ENCODE measurements around the gene PLPP4. TPM values are rescaled to one million over a fixed set of nuclear protein-coding genes. Genes with fewer than 3 reads are reported as not detected.

Gene PLPP4
- 15.5 and 17.1 TPM in 2 replicates for total RNA-seq
- polyA plus RNA-seq, result 33.0 and 36.4 TPM in 2 replicates
- polyA plus RNA-seq (2011; cell fraction: cytosol; rRNA removed), result 30.4 and 32.4 TPM in 2 replicates
- 34.5 and 41.4 TPM in 2 replicates for polyA plus RNA-seq (2011; cell fraction: nucleus; rRNA removed)
- 37.3 and 39.5 TPM in 2 replicates for polyA plus RNA-seq (2012)
- polyA minus RNA-seq, result 22.8 and 24.2 TPM in 2 replicates
- not detected for polyA minus RNA-seq (2011; cell fraction: cytosol; rRNA and poly(A)+ RNA removed)
- polyA minus RNA-seq (2011; cell fraction: nucleus; rRNA and poly(A)+ RNA removed), result 19.6 and 22.1 TPM in 2 replicates
- percentile 70 among the genes with signal in this experiment for Bru-seq, nascent RNA
- percentile 59 among the genes with signal in this experiment for BruChase-seq, experiment 1, labeled RNA remaining after a 6-hour chase
- BruChase-seq, experiment 2, labeled RNA remaining after a 2-hour chase, result percentile 76 among the genes with signal in this experiment
- long read RNA-seq, transcript PLPP4-202 (7 exons, 1,521 nt), result major isoform, 18 of 77 reads
- long read RNA-seq, partial matches to known transcripts, result 20 of 77 reads
- long read RNA-seq, other reads (novel, unspliced or antisense), result 39 of 77 reads

DNA sequence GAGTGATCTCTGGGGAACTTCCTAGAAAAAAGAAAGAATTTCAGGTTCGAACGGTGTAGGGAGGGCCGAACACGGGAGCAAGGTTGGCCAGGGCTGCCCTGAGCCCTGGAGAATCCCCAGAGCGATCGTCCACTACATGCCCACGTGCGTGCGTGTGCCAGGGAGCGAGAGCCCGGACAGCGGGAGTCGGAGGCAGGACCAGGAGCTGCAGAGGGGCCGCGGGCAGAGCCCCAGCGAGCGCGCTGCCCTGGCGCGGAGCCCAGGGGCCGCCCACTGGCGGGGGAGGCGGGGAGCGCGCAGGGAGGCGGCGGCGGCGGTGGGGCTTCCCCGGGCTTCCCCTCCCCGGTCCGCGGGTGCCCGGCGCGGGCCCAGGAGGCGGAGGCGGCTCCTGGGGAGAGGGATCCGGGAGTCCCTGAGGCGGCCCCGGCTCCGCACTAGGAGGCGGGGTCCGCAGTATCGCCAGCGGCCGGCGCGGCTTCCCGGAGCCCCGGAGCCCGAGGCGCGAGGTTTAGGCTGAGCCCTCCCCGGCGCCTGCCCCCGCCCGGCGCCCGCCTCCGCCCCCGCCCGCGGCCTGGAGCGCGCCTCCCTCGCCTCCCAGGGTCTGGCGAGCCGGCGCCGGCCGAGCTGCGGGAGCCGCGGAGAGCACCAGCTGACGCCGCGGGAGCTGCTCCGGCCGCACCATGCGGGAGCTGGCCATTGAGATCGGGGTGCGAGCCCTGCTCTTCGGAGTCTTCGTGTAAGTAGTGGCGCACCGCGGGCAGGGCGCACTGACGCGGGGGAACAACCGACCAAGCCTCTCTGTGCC lies at the start of gene PLPP4:
PLPP4 (plus strand) TSS at position 602 of the 805 bp plus-strand sequence; CDS start at position 681, 79 bp downstream.
- Histone ChIP-seq H3K9ac (replicated peaks; ENCODE audit: extremely low read depth, insufficient read depth, low read length) (peak within 1 kb of the TSS; percentile 83), H3K4me1 (ENCODE audit: control insufficient read depth, extremely low read depth, insufficient read depth, low read length) (peaks cover 45% of the 10 kb centered on the region), H3K4me2 (ENCODE audit: insufficient read depth, low read length) (peak within 1 kb of the TSS; percentile 53), H3K27ac (ENCODE audit: insufficient read depth, low read depth, low read length) (peak within 1 kb of the TSS; percentile 67), H3K4me3 (replicated peaks in 1 of 3; ENCODE audit: insufficient read depth in 1 of 3, low read depth in 1 of 3, low read length in 3 of 3) (peak within 1 kb of the TSS; percentile 33 to 58 (median 50)), H3K36me3 (ENCODE audit: control insufficient read depth in 2 of 2, extremely low read depth in 1 of 2, insufficient read depth in 2 of 2, low read length in 2 of 2) (no peaks in the 10 kb centered on the region), H3K79me2 (ENCODE audit: control insufficient read depth, insufficient read depth, low read length) (peaks cover 24% of the 10 kb centered on the region), H4K20me1 (replicated peaks; ENCODE audit: control insufficient read depth, extremely low read depth, insufficient read depth, low read length) (no peaks in the 10 kb centered on the region), H3K9me3 (replicated peaks; ENCODE audit: control insufficient read depth, insufficient read depth, low read length) (no peaks in the 10 kb centered on the region), H3K9me1 (replicated peaks; ENCODE audit: control insufficient read depth, extremely low read depth, insufficient read depth, low read length) (no peaks in the 10 kb centered on the region), H2AFZ (ENCODE audit: low read depth, low read length) (peak within 1 kb of the TSS; percentile 63), H3K27me3 (ENCODE audit: control insufficient read depth in 2 of 2, insufficient read depth in 2 of 2, low read length in 2 of 2) (peaks cover 0 to 3% of the 10 kb centered on the region in 2 experiments)
- FAIRE-seq (peak; percentile 35), DNase-seq (ENCODE audit: low read depth, low spot score) (peak; percentile 72)
- ChIA-PET CTCF (interaction anchor here (1.2 to 3.1 kb wide), 3 partner anchors 34 to 278 kb away, joined by 3 to 17 read pairs (median 9); no protein-coding TSS in a partner anchor), POLR2A (interaction anchor here (0.6 kb wide), 1 partner anchor 274 kb away, joined by 3 read pairs; no protein-coding TSS in a partner anchor)
- no TSS peak for BruUV-seq (replicated peaks)
- dilution Hi-C loops (cut with MboI; ENCODE audit: extremely low pct_ligation_motif_present, low sequenced_read_pairs) (no loop called here), intact Hi-C loops (cut with micrococcal nuclease) (loop anchor here (1.0 to 2.0 kb wide), 2 partner anchors 278 to 394 kb away; partner anchors contain the start of gene WDR11)
- TF ChIP-seq POLR2AphosphoS5 (IDR thresholded peaks at IDR 0.05; ENCODE audit: insufficient read depth, low read depth, low read length) (peak; percentile 28), FOS (IDR thresholded peaks at IDR 0.05; ENCODE audit: borderline replicate concordance, insufficient read depth, low read length) (peak; percentile 3), GATA2 (IDR thresholded peaks at IDR 0.05; ENCODE audit: insufficient read depth, insufficient read length, low read depth, low read length) (no peak), EZH2 (IDR thresholded peaks at IDR 0.05; ENCODE audit: borderline replicate concordance, low read depth, low read length, severe bottlenecking) (no peak), MYC (IDR thresholded peaks at IDR 0.05; ENCODE audit: low read depth, low read length) (no peak), POLR2A (IDR thresholded peaks at IDR 0.05; ENCODE audit: low read depth, low read length) (peak; percentile 49), JUN (IDR thresholded peaks at IDR 0.05; ENCODE audit: borderline replicate concordance, insufficient read depth, insufficient read length, low read depth) (no peak)
- TF ChIP-seq, protein P1, sequence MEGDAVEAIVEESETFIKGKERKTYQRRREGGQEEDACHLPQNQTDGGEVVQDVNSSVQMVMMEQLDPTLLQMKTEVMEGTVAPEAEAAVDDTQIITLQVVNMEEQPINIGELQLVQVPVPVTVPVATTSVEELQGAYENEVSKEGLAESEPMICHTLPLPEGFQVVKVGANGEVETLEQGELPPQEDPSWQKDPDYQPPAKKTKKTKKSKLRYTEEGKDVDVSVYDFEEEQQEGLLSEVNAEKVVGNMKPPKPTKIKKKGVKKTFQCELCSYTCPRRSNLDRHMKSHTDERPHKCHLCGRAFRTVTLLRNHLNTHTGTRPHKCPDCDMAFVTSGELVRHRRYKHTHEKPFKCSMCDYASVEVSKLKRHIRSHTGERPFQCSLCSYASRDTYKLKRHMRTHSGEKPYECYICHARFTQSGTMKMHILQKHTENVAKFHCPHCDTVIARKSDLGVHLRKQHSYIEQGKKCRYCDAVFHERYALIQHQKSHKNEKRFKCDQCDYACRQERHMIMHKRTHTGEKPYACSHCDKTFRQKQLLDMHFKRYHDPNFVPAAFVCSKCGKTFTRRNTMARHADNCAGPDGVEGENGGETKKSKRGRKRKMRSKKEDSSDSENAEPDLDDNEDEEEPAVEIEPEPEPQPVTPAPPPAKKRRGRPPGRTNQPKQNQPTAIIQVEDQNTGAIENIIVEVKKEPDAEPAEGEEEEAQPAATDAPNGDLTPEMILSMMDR (IDR thresholded peaks at IDR 0.05; ENCODE audit: extremely low read depth in 1 of 2, insufficient read depth in 1 of 2, low read depth in 1 of 2, low read length in 2 of 2), result no peak
- TF ChIP-seq, protein P2, sequence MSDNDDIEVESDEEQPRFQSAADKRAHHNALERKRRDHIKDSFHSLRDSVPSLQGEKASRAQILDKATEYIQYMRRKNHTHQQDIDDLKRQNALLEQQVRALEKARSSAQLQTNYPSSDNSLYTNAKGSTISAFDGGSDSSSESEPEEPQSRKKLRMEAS (IDR thresholded peaks at IDR 0.05; ENCODE audit: insufficient read depth, insufficient read length), result no peak
